GM12878 (cell line): ENCODE measurements around the gene F11.

Source experiments
- CTCF ChIP-seq, 3 experiments: IDR thresholded peaks in 2 of 3; conservative IDR thresholded peaks in 1 of 3; 2 replicates each; pipeline ENCODE4 v1.5.1; 2011; ENCODE audit warnings: low read depth in 3 of 3, low read length in 3 of 3, mild to moderate bottlenecking in 3 of 3, control low read depth in 2 of 3, moderate library complexity in 2 of 3, inconsistent platforms in 1 of 3, mixed read lengths in 1 of 3; ENCODE audit not compliant: control insufficient read depth in 2 of 3, insufficient read depth in 1 of 3; ENCODE audit errors: extremely low read depth in 1 of 3
- POU2F2 ChIP-seq: IDR thresholded peaks from 3 replicates; pipeline ENCODE4 v1.6.1; 2011; ENCODE audit warnings: low read depth, mild to moderate bottlenecking, low read length, borderline replicate concordance
- SIN3A ChIP-seq: IDR thresholded peaks from 2 replicates; pipeline ENCODE4 v1.6.1; 2012; ENCODE audit warnings: low read depth, low read length, improper control_type of control experiment
- ZSCAN29 ChIP-seq: fragments of 450-650 bp; IDR thresholded peaks from 2 replicates; pipeline ENCODE4 v1.6.1; 2017; ENCODE audit warnings: mild to moderate bottlenecking, moderate library complexity

GRCh38 chr4:186216465-186217024, 49.4 kb upstream of the F11 start:
- TF ChIP-seq ZSCAN29 (no peak), SIN3A (no peak), POU2F2 (no peak), CTCF (IDR thresholded peaks at IDR 0.05 in 2 of 3, conservative IDR thresholded peaks at IDR 0.05 in 1 of 3; ENCODE audit: control insufficient read depth in 2 of 3, extremely low read depth in 1 of 3, insufficient read depth in 1 of 3, low read depth in 3 of 3, low read length in 3 of 3) (no peak)
